B cell (primary cell): ENCODE measurements around the gene PAFAH1B2. TPM values are rescaled to one million over a fixed set of nuclear protein-coding genes. Genes with fewer than 3 reads are reported as not detected.
A peak's percentile ranks its signal among the peaks of the same experiment; 100 is the strongest.

Source experiments
- ATAC-seq: fragments of 200-7000 bp; cut with Tn5 transposase; one replicate; pipeline ENCODE4 v1.10.0; 2021; ENCODE audit warnings: low read depth, mild to moderate bottlenecking, moderate number of reproducible peaks, moderate library complexity
- CTCF ChIA-PET: fragments of 350-600 bp; sonication (Branson Sonifier 250); formaldehyde crosslinking; loops from one replicate; lab custom pipeline; 2021; ENCODE audit warnings: antibody characterized with exemption, inconsistent platforms; lab: Charles Lee
- POLR2A ChIA-PET: fragments of 350-600 bp; sonication (Branson Sonifier 250); formaldehyde crosslinking; loops from one replicate; lab custom pipeline; 2021; ENCODE audit warnings: antibody characterized with exemption; lab: Charles Lee
- DNase-seq: peaks from one replicate; pipeline ENCODE4 v3.0.0; 2013
- H2AFZ ChIP-seq: 2 replicates; pipeline ENCODE4 v1.6.1; 2012; ENCODE audit warnings: mild to moderate bottlenecking, low read depth, low read length; ENCODE audit not compliant: insufficient read depth, poor library complexity, severe bottlenecking
- H3K27ac ChIP-seq, 2 donors: 1 replicate in 1 of 2; 2 replicates in 1 of 2; pipeline ENCODE4 v1.5.1; 2012 to 2013; ENCODE audit warnings: low read length in 2 of 2, mild to moderate bottlenecking in 2 of 2, moderate library complexity in 1 of 2
- H3K27me3 ChIP-seq, 4 experiments: fragments of 200-600 bp in 1 of 4; sonication (generic) in 1 of 4; replicated peaks in 1 of 4; 1 replicate in 2 of 4; 2 replicates in 2 of 4; pipeline versions ENCODE4 v1.6.1 to v1.7.0; 2013 to 2016; ENCODE audit warnings: low read length in 3 of 4, mild to moderate bottlenecking in 2 of 4, mixed read lengths in 1 of 4, moderate library complexity in 1 of 4; ENCODE audit not compliant: insufficient read depth in 4 of 4, control insufficient read depth in 3 of 4; ENCODE audit errors: control extremely low read depth in 1 of 4
- H3K36me3 ChIP-seq, 2 experiments: replicated peaks in 1 of 2; 1 replicate in 1 of 2; 2 replicates in 1 of 2; pipeline versions ENCODE4 v1.6.1 to v1.7.1; 2013; ENCODE audit warnings: low read length in 1 of 2; ENCODE audit not compliant: insufficient read depth in 2 of 2, control insufficient read depth in 1 of 2; ENCODE audit errors: control extremely low read depth in 1 of 2, extremely low read depth in 1 of 2
- H3K4me1 ChIP-seq, 2 donors: fragments of 200-600 bp in 1 of 2; sonication (generic) in 1 of 2; 1 replicate in 1 of 2; 2 replicates in 1 of 2; pipeline versions ENCODE4 v1.5.1 to v1.6.1; 2013 to 2017; ENCODE audit warnings: low read length in 2 of 2; ENCODE audit not compliant: control insufficient read depth in 2 of 2, insufficient read depth in 2 of 2
- H3K4me2 ChIP-seq: replicated peaks from 2 replicates; pipeline ENCODE3; 2012; ENCODE audit warnings: mild to moderate bottlenecking, low read depth, low read length; ENCODE audit not compliant: poor library complexity, severe bottlenecking
- H3K4me3 ChIP-seq, 5 experiments: fragments of 200-600 bp in 1 of 5; sonication (generic) in 1 of 5; 1 replicate in 3 of 5; 2 replicates in 2 of 5; pipeline versions ENCODE4 v1.5.1 to v1.7.0; 2011 to 2016; ENCODE audit warnings: low read length in 4 of 5, mild to moderate bottlenecking in 4 of 5, low read depth in 2 of 5, control low read depth in 1 of 5, moderate library complexity in 1 of 5; ENCODE audit not compliant: insufficient read depth in 1 of 5; ENCODE audit errors: control extremely low read depth in 1 of 5, extremely low read depth in 1 of 5
- H3K79me2 ChIP-seq: fragments of 200-600 bp; sonication (generic); one replicate; pipeline ENCODE4 v1.6.0; 2016; ENCODE audit warnings: low read length; ENCODE audit not compliant: control insufficient read depth, insufficient read depth
- H3K9ac ChIP-seq: fragments of 200-600 bp; sonication (generic); 2 replicates; pipeline ENCODE4 v1.6.1; 2017; ENCODE audit warnings: mild to moderate bottlenecking, low read length, moderate library complexity
- H3K9me3 ChIP-seq, 3 donors: one replicate each; pipeline versions ENCODE4 v1.6.1 to v1.7.1; 2013; ENCODE audit warnings: low read length in 2 of 3; ENCODE audit not compliant: control insufficient read depth in 2 of 3, insufficient read depth in 1 of 3; ENCODE audit errors: control extremely low read depth in 1 of 3
- H4K20me1 ChIP-seq: 2 replicates; pipeline ENCODE4 v1.6.0; 2012; ENCODE audit warnings: mild to moderate bottlenecking, low read length; ENCODE audit not compliant: insufficient read depth, control insufficient read depth, poor library complexity, severe bottlenecking
- H3K27ac Mint-ChIP-seq: one replicate; pipeline ENCODE4 v1.8.0; 2021; ENCODE audit warnings: mixed read lengths
- H3K27me3 Mint-ChIP-seq: one replicate; pipeline ENCODE4 v1.8.0; 2021; ENCODE audit warnings: mixed read lengths
- H3K4me1 Mint-ChIP-seq: one replicate; pipeline ENCODE4 v1.8.0; 2021; ENCODE audit warnings: mixed read lengths
- H3K4me3 Mint-ChIP-seq: one replicate; pipeline ENCODE4 v1.8.0; 2021; ENCODE audit warnings: mixed read lengths
- H3K9me3 Mint-ChIP-seq: one replicate; pipeline ENCODE4 v1.8.0; 2022; ENCODE audit warnings: mixed read lengths; ENCODE audit not compliant: insufficient read depth
- EZH2 ChIP-seq: IDR thresholded peaks from 2 replicates; pipeline ENCODE4 v1.6.1; 2012; ENCODE audit warnings: borderline replicate concordance, low read depth, mild to moderate bottlenecking, moderate library complexity, low read length; ENCODE audit not compliant: insufficient read depth, poor library complexity, severe bottlenecking
- WGBS: methylation state at CpG from one replicate; pipeline ENCODE4 v1.1.5; 2013; ENCODE audit warnings: missing lambda C conversion rate; ENCODE audit not compliant: insufficient coverage; 5-methylcytosine and 5-hydroxymethylcytosine counted together
- intact Hi-C: fragments of 100-400 bp; cut with micrococcal nuclease; formaldehyde crosslinking; loops from one replicate; pipeline ENCODE4 v1.10.0; 2022
- polyA plus RNA-seq: library from polyadenylated mRNA; depleted of rRNA; stranded (reverse); fragments of >200 nt; gene quantifications from 2 replicates; pipeline ENCODE4 v1.2.3, GENCODE V29; 2012
- total RNA-seq, 2 donors: library from RNA; stranded (reverse); fragments of 120-200 nt in 1 of 2; gene quantifications; 1 replicate in 1 of 2; 2 replicates in 1 of 2; pipeline versions ENCODE4 v1.2.3 to v1.2.4, GENCODE V29; 2013 to 2022
- TF ChIP-seq, protein P1 (sequence below): fragments of 200-600 bp; IDR thresholded peaks from one replicate; pipeline ENCODE4 v1.8.0; 2022; ENCODE audit warnings: antibody characterized with exemption, mild to moderate bottlenecking

The PAFAH1B2 gene
- total and polyA plus RNA-seq, 2 donors (not counting 1 experiment from before 2014, with no cell fraction given) = 10.7 to 103 TPM

DNA sequence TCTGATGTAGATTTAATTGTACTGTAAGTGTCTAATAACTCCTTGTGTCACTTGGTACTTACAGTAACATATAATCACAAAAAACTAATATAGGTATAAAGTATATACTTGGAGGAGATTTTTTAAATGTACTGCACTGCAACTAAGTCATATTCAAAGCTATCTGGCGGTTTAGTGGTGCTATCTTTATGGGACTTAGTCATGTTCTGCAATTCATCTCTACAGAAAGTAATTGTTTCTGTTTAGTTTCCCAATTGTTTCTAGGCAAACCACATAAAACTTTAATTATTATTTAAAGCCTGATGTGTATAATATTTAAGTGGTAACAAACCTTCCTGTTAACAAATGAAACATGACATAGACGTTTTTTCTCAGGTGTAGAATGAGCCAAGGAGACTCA is 8.0 kb downstream of the PAFAH1B2 start:
- no CpG with 5 or more reads among the region's 2 CpGs for WGBS
- Mint-ChIP-seq H3K9me3 (no peaks in the 10 kb centered on the region), H3K27me3 (no peaks in the 10 kb centered on the region), H3K4me1 (peaks cover 50% of the 10 kb centered on the region), H3K4me3 (no peak overlapping the region), H3K27ac (no peak overlapping the region)
- ChIA-PET CTCF (interaction anchor here (1.0 to 1.4 kb wide), 2 partner anchors 20 to 29 kb away, joined by 3 read pairs; no protein-coding TSS in a partner anchor), POLR2A (interaction anchor here (1.0 kb wide), 1 partner anchor 79 kb away, joined by 5 read pairs; no protein-coding TSS in a partner anchor)
- Histone ChIP-seq H2AFZ (no peak overlapping the region), H3K27ac (peak overlapping the region in 1 of 2 donors; percentile 12), H3K79me2 (peaks cover 99% of the 10 kb centered on the region), H3K4me3 (no peak overlapping the region), H3K9ac (no peak overlapping the region), H3K27me3 (no peaks in the 10 kb centered on the region), H3K4me2 (peak overlapping the region; percentile 12), H3K9me3 (no peaks in the 10 kb centered on the region), H3K36me3 (peaks cover 0 to 31% of the 10 kb centered on the region in 2 experiments), H4K20me1 (peaks cover 83% of the 10 kb centered on the region), H3K4me1 (peaks cover 3 to 10% of the 10 kb centered on the region in 2 donors)
- ATAC-seq = no peak
- intact Hi-C loops = no loop called here
- DNase-seq = no peak
- no peak for TF ChIP-seq EZH2
- TF ChIP-seq, protein P1, sequence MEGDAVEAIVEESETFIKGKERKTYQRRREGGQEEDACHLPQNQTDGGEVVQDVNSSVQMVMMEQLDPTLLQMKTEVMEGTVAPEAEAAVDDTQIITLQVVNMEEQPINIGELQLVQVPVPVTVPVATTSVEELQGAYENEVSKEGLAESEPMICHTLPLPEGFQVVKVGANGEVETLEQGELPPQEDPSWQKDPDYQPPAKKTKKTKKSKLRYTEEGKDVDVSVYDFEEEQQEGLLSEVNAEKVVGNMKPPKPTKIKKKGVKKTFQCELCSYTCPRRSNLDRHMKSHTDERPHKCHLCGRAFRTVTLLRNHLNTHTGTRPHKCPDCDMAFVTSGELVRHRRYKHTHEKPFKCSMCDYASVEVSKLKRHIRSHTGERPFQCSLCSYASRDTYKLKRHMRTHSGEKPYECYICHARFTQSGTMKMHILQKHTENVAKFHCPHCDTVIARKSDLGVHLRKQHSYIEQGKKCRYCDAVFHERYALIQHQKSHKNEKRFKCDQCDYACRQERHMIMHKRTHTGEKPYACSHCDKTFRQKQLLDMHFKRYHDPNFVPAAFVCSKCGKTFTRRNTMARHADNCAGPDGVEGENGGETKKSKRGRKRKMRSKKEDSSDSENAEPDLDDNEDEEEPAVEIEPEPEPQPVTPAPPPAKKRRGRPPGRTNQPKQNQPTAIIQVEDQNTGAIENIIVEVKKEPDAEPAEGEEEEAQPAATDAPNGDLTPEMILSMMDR = no peak

DNA sequence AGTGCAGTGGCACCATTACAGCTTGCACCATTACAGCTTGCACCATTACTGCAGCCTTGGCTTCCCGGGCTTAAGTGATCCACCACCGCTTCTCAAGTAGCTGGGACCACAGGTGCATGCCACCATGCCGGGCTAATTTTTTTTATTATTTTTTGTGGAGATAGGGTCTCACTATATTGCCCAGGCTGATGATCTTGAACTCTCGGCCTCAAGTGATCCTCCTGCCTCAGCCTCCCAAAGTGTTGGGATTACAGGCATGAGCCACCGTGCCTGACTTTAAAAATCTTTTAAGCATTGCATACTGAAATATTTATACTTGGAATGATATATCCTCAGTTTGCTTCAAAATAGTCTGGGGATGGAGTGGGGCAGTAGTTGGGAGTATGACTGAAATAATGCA is 10.4 kb downstream of the PAFAH1B2 start:
- Mint-ChIP-seq H3K27me3 (no peaks in the 10 kb centered on the region), H3K4me3 (no peak overlapping the region), H3K4me1 (peaks cover 43% of the 10 kb centered on the region), H3K9me3 (no peaks in the 10 kb centered on the region), H3K27ac (no peak overlapping the region)
- H3K9ac ChIP-seq = no peak overlapping the region
- no peak overlapping the region for H2AFZ ChIP-seq
- intact Hi-C loops = no loop called here
- POLR2A ChIA-PET = interaction anchor here (1.1 kb wide), 1 partner anchor 9 kb away, joined by 3 read pairs; no protein-coding TSS in a partner anchor
- no peak overlapping the region for H3K27ac ChIP-seq
- H3K4me3 ChIP-seq = no peak overlapping the region
- peaks cover 81% of the 10 kb centered on the region for H4K20me1 ChIP-seq
- H3K27me3 ChIP-seq = no peaks in the 10 kb centered on the region
- 100% methylated on average over 1 of the region's 5 CpGs for WGBS
- no peak for DNase-seq
- H3K4me1 ChIP-seq = peaks cover 3 to 7% of the 10 kb centered on the region in 2 donors
- no peak for ATAC-seq
- CTCF ChIA-PET = interaction anchor here (1.3 kb wide), 1 partner anchor 12 kb away, joined by 3 read pairs; no protein-coding TSS in a partner anchor
- H3K79me2 ChIP-seq = peaks cover 98% of the 10 kb centered on the region
- TF ChIP-seq EZH2 = no peak
- TF ChIP-seq, protein P1 = no peak
- H3K4me2 ChIP-seq = no peak overlapping the region
- peaks cover 1 to 29% of the 10 kb centered on the region in 2 experiments for H3K36me3 ChIP-seq
- no peaks in the 10 kb centered on the region for H3K9me3 ChIP-seq
